ENCODE results near the gene RTN4.

RTN4 gene

DNA sequence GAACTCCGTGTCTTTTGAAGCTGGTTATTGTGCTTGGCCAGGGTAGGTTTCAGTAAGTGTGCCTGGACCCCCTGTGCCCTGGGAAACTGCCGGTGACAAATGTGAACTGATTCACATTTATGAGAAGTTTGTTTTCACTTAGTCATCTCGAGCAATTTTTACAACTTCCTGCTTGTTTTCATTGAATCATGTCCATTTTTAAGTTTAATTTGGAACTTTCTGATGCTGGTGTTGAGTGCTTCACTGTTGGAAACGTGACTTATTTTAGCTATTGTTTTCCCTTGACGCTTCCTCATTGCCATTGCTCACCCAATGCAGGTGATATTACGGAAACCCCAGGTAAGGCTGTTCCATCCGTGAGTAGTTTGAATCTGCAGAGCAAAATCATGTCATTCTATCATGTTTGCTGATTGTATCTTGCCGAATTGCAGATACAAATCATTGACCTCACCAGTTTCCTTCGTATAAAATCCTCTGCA, 97.2 kb downstream of the RTN4 start:
- intact Hi-C loops (cut with DNase I; ENCODE audit: low total_unique reads) = no loop called here
- no peak overlapping the region for H3K27ac ChIP-seq
- no peaks in the 10 kb centered on the region for H3K27me3 ChIP-seq
- no peak for DNase-seq
- no peak overlapping the region for H3K4me3 ChIP-seq
- H3K4me1 ChIP-seq = peaks cover 0 to 9% (median 3%) of the 10 kb centered on the region in 4 donors
- no peaks in the 10 kb centered on the region for H3K36me3 ChIP-seq
- H3K9me3 ChIP-seq = no peaks in the 10 kb centered on the region
- TF ChIP-seq, protein P1, sequence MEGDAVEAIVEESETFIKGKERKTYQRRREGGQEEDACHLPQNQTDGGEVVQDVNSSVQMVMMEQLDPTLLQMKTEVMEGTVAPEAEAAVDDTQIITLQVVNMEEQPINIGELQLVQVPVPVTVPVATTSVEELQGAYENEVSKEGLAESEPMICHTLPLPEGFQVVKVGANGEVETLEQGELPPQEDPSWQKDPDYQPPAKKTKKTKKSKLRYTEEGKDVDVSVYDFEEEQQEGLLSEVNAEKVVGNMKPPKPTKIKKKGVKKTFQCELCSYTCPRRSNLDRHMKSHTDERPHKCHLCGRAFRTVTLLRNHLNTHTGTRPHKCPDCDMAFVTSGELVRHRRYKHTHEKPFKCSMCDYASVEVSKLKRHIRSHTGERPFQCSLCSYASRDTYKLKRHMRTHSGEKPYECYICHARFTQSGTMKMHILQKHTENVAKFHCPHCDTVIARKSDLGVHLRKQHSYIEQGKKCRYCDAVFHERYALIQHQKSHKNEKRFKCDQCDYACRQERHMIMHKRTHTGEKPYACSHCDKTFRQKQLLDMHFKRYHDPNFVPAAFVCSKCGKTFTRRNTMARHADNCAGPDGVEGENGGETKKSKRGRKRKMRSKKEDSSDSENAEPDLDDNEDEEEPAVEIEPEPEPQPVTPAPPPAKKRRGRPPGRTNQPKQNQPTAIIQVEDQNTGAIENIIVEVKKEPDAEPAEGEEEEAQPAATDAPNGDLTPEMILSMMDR (IDR thresholded peaks at IDR 0.05) = no peak

DNA sequence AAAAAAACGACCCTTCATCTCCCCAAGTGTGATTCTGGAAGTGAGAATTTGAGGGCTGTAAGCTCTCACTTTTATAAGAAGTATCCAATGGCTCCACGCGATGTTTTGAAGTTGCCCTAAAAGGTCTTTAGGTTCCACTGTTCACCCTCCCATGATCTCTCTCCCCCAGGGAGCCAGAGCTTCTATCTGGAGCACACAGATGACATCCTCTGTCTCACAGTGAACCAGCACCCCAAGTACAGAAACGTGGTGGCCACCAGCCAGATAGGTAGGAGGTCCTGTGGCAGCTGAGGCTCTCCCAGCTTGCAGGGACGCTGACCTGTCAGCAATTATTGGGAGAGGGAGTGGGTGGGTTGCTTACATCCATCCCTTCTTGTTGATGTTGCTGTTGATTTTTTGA, 97.8 kb downstream of the RTN4 start:
- H3K27me3 ChIP-seq = no peaks in the 10 kb centered on the region
- TF ChIP-seq, protein P1 (IDR thresholded peaks at IDR 0.05) = no peak
- H3K9me3 ChIP-seq = no peaks in the 10 kb centered on the region
- no peak for DNase-seq
- no peak overlapping the region for H3K4me3 ChIP-seq
- no peaks in the 10 kb centered on the region for H3K36me3 ChIP-seq
- intact Hi-C loops (cut with DNase I; ENCODE audit: low total_unique reads) = no loop called here
- H3K4me1 ChIP-seq = peaks cover 0 to 9% (median 3%) of the 10 kb centered on the region in 4 donors
- no peak overlapping the region for H3K27ac ChIP-seq

DNA sequence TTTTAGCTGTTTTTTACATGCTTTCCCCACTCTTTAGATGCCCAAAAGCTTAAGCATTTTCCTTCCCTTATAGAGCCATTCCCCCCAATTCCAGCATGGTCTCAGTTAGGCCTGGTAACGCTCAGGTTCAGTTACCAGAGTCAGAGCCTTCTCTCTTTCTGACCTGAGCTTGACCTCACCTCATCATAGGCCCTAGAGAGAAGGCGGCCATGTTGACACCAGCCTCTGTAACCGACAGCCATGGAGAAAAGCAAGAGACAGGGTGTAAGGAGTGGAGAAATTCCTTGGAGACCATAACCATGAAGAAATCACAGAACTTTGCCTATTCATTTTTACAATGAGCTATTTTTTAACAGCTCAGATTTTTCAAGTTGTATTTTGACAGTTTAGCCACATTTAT, 99.4 kb downstream of the RTN4 start:
- no peak for DNase-seq
- H3K27me3 ChIP-seq = no peaks in the 10 kb centered on the region
- H3K27ac ChIP-seq = no peak overlapping the region
- H3K4me3 ChIP-seq = no peak overlapping the region
- intact Hi-C loops (cut with DNase I; ENCODE audit: low total_unique reads) = no loop called here
- no peaks in the 10 kb centered on the region for H3K9me3 ChIP-seq
- TF ChIP-seq, protein P1 (IDR thresholded peaks at IDR 0.05) = no peak
- peaks cover 0 to 15% (median 9%) of the 10 kb centered on the region in 4 donors for H3K4me1 ChIP-seq
- H3K36me3 ChIP-seq = no peaks in the 10 kb centered on the region

DNA sequence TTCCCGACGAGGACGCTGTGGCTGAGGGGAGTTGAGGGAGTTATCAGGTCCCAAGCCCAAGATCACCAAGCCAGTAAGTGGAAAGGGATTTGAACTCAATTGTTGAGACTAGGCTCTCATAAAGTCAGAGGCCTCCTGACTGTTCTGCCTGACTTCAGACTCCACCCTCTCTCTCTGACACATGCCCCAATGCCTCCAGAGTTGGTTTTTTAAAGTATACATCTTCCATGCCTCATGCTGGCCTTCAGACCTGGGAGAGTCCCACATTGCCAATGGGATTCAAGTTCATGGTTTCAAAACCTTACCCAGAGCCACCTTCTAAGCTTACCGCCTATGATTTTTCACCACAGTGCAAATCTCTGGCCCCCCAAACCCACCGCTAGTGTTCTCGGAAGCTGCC, 100.8 kb downstream of the RTN4 start:
- Histone ChIP-seq H3K4me3 (no peak overlapping the region), H3K4me1 (peaks cover 0 to 19% (median 13%) of the 10 kb centered on the region in 4 donors), H3K27me3 (no peaks in the 10 kb centered on the region), H3K36me3 (no peaks in the 10 kb centered on the region), H3K27ac (no peak overlapping the region), H3K9me3 (no peaks in the 10 kb centered on the region)
- intact Hi-C loops (cut with DNase I; ENCODE audit: low total_unique reads) = no loop called here
- DNase-seq = no peak
- TF ChIP-seq, protein P1 (IDR thresholded peaks at IDR 0.05) = no peak

DNA sequence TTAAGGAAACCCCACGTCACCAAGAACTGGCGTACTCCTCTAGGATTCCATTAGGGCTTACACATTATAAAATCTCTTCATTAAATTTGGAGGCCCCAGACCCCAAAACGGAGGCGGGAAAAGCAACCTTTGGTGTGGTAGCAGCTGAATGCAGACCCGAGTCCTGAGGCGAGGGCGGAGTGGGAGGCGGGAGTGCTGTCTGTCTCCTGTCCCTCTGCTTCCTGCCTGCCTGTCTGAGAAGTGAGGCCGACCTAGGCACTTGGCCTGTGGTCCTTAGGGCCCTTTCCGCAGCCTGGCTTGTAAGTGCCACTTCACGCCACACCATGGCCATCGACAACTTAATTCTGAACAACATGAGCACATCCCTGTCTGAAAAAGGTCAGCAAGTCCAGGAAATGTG, 102.1 kb downstream of the RTN4 start:
- no peak overlapping the region for H3K27ac ChIP-seq
- H3K4me1 ChIP-seq = peaks cover 0 to 18% (median 12%) of the 10 kb centered on the region in 4 donors
- H3K9me3 ChIP-seq = no peaks in the 10 kb centered on the region
- no peak overlapping the region for H3K4me3 ChIP-seq
- intact Hi-C loops (cut with DNase I; ENCODE audit: low total_unique reads) = no loop called here
- no peak for DNase-seq
- no peaks in the 10 kb centered on the region for H3K27me3 ChIP-seq
- H3K36me3 ChIP-seq = no peaks in the 10 kb centered on the region
- TF ChIP-seq, protein P1 (IDR thresholded peaks at IDR 0.05) = no peak

DNA sequence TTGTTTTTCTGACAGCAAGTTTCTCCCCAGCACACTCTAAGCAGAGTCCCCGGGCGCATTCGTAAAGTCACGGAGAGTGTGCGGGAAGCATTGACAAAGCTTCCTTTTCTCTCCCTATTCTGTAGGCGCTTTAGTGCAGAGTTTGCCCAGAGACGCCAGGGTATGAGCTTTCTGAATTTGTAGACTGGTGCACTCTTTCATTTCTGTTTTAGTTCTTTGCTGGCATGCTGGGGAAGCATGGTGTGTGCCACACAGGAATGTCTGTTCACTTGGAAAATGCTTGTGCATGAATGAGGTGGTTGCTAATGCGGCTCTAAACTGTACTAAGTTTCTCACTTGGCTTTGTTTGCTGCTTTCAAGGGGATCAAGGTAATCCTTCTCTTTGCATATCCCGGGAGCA, 102.6 kb downstream of the RTN4 start:
- Histone ChIP-seq H3K36me3 (no peaks in the 10 kb centered on the region), H3K4me1 (peaks cover 0 to 14% (median 10%) of the 10 kb centered on the region in 4 donors), H3K4me3 (no peak overlapping the region), H3K9me3 (no peaks in the 10 kb centered on the region), H3K27ac (no peak overlapping the region), H3K27me3 (no peaks in the 10 kb centered on the region)
- intact Hi-C loops (cut with DNase I; ENCODE audit: low total_unique reads) = no loop called here
- no peak for DNase-seq
- TF ChIP-seq, protein P1 (IDR thresholded peaks at IDR 0.05) = no peak

Measured in tibial artery (tissue), 4 donors.